ENCODE measurements around the gene PBX3. TPM values are rescaled to one million over a fixed set of nuclear protein-coding genes. Genes with fewer than 3 reads are reported as not detected.

PBX3 gene
- polyA plus RNA-seq, 1 experiment = 37.6 TPM

DNA sequence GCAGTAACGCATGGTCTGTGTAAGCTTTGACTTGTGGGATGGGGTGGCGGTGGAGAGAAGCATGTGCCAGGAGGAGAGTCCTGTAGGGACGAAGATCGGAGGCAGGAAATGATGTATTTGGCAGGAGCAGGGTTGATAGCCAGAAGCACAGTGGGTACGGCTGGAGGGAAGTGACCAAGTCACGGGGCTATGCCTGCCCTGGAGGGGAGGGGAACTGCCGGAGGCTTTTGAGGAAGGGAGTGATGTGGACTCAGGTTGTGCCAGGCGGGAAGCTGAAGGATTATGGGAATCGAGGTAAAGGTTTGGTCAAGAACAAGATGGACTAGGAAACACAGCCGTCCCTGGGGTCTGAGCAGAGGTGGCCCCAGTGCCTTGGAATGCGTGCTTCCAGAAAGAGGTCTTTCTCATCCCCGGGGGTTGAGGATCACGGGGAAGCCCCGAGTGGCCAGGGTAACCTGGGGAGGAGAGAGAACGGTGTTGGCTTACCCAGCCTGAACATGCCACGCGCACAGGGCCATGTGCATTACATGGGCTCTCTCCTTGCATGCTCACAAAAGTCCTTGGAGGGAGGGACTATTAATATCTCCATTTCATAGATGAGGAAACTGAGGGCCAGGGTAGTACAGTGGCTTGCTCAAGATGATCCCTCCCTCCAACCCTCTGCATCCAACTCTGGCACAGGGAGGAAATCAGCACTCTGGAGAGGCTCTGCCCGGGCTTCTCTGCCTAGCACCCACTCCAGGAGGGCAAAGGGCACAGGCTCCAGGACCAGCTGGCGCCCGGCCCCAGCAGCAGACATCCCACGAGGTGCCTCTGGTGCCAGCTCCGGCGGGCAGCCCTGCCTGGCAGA is 253.8 kb downstream of the PBX3 start:
- POLR2A ChIA-PET = no interaction called here
- Histone ChIP-seq H3K4me3 (ENCODE audit: low read depth, low read length) (no peak overlapping the region), H3K27me3 (ENCODE audit: control insufficient read depth, insufficient read depth, low read length) (peaks cover 2% of the 10 kb centered on the region), H3K9me3 (ENCODE audit: control insufficient read depth, insufficient read depth, low read length) (no peaks in the 10 kb centered on the region), H3K27ac (ENCODE audit: low read depth, low read length) (no peak overlapping the region)
- CTCF ChIA-PET = no interaction called here
- TF ChIP-seq, protein P1, sequence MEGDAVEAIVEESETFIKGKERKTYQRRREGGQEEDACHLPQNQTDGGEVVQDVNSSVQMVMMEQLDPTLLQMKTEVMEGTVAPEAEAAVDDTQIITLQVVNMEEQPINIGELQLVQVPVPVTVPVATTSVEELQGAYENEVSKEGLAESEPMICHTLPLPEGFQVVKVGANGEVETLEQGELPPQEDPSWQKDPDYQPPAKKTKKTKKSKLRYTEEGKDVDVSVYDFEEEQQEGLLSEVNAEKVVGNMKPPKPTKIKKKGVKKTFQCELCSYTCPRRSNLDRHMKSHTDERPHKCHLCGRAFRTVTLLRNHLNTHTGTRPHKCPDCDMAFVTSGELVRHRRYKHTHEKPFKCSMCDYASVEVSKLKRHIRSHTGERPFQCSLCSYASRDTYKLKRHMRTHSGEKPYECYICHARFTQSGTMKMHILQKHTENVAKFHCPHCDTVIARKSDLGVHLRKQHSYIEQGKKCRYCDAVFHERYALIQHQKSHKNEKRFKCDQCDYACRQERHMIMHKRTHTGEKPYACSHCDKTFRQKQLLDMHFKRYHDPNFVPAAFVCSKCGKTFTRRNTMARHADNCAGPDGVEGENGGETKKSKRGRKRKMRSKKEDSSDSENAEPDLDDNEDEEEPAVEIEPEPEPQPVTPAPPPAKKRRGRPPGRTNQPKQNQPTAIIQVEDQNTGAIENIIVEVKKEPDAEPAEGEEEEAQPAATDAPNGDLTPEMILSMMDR (IDR thresholded peaks at IDR 0.05; ENCODE audit: low read depth, low read length) = no peak
- DNase-seq (ENCODE audit: low read depth, low spot score) = no peak

DNA sequence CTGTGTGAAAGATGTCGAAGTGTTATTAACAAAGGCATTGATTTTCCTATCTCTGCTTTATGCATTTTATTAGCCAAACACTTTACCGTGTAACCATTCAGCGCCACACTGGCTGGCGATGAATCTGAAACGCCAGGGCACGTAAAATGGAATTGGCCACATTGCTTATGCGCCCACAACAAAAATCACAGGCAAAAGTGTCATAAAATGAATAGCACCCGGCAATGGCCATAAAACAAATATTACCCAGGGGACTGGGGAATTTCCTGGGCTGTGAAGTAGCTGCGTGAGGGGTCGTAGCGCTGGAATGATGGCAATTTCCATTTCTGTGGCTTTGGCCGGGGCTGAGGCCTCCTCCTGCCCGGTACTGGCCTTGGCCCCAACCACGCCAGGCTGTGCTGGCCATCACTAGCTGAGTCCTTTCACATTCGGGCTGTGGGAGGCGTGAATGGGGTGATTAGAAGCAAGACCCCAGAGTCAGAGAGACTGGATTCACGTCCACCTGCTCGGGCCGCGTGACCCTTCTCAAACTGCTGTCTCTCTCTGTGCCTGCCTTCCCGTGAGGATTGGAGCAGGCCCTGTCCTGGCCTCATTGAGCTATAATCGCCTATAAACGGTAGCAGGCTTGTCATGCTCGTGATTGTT is 254.5 kb downstream of the PBX3 start:
- ChIA-PET POLR2A (interaction anchor here (0.6 kb wide), 1 partner anchor 803 kb away, joined by 3 read pairs; the partner anchor contains the start of gene ZBTB43), CTCF (no interaction called here)
- H3K4me3 ChIP-seq (ENCODE audit: low read depth, low read length) = no peak overlapping the region
- H3K27me3 ChIP-seq (ENCODE audit: control insufficient read depth, insufficient read depth, low read length) = no peaks in the 10 kb centered on the region
- H3K9me3 ChIP-seq (ENCODE audit: control insufficient read depth, insufficient read depth, low read length) = 0 out of 2 replicates have a peak, but pooled peaks cover under 1% of the 10 kb centered on the region
- TF ChIP-seq, protein P1 (IDR thresholded peaks at IDR 0.05; ENCODE audit: low read depth, low read length) = no peak
- no peak for DNase-seq (ENCODE audit: low read depth, low spot score)
- H3K27ac ChIP-seq (ENCODE audit: low read depth, low read length) = no peak overlapping the region

DNA sequence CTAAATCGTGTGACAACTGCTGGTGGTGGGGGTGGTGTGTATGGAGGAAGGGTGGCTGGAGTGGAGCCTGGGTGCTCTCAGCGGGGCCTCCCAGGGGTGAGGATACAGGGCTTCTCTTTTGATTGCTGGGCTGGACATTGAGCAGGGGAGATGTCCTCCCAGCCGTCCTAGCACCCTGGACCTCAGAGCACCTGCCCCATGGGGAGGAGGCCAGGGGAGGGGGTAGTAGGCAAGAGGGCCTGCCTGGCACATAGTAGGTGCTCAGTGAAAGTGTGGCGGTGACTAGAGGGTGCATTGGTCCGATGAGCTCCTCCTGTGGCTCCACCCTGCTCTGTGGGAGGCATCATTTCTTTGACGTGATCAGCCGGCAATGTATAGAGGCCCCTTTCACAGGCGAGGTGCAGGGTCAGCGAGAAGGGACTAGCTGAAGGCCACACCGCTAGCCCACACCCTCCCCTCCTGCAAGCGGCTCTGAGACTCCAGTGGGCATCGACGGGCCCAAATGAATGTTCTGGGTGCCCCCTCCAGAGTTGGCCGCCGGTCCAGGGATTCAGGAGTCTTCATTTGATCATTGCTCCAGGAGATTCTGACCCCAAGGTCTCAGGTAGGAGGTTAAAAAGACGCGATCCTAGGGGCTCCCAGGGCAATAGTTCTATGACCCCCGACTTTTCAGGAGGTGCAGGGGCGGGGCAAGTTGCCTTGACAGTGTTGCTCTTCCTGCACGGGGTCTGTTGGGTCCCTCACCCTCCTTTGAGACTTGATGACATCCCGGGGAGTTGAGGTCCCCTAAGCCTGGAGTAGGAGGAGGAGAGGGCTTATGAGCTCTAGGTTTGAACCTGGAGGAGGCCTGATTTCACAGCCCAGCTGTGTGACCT is 255.5 kb downstream of the PBX3 start:
- Histone ChIP-seq H3K27ac (ENCODE audit: low read depth, low read length) (no peak overlapping the region), H3K4me3 (ENCODE audit: low read depth, low read length) (no peak overlapping the region), H3K27me3 (ENCODE audit: control insufficient read depth, insufficient read depth, low read length) (no peaks in the 10 kb centered on the region), H3K9me3 (ENCODE audit: control insufficient read depth, insufficient read depth, low read length) (peaks cover 11% of the 10 kb centered on the region; the same call in 1 of the 2 replicates)
- ChIA-PET POLR2A (interaction anchor here (0.6 kb wide), 1 partner anchor 802 kb away, joined by 3 read pairs; the partner anchor contains the start of gene ZBTB43), CTCF (no interaction called here)
- TF ChIP-seq, protein P1 (IDR thresholded peaks at IDR 0.05; ENCODE audit: low read depth, low read length) = no peak
- DNase-seq (ENCODE audit: low read depth, low spot score) = no peak

DNA sequence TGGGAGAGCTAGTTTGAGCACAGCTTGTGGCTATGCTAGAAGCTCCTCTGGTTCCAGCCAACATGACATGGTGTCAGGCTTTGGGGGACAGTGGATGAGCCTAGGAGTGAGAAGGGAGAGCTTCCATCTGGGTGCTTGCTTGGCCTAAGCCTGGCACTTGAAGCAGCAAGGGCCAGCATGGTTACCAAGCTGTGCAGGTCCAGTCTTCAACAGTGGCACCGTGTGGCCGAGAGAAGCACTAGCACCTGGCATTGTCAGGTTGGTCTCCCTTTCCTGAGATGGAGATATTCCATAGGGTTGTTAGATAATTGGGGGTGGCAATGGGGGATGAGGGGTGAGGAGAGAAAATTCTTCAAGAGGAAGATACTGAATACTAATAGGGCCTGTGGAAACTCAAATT is 261.9 kb downstream of the PBX3 start:
- TF ChIP-seq, protein P1 (IDR thresholded peaks at IDR 0.05; ENCODE audit: low read depth, low read length) = peak; percentile 19; the same call in 1 of the 2 replicates
- Histone ChIP-seq H3K27ac (ENCODE audit: low read depth, low read length) (no peak overlapping the region), H3K4me3 (ENCODE audit: low read depth, low read length) (no peak overlapping the region), H3K27me3 (ENCODE audit: control insufficient read depth, insufficient read depth, low read length) (no peaks in the 10 kb centered on the region), H3K9me3 (ENCODE audit: control insufficient read depth, insufficient read depth, low read length) (peaks cover 23% of the 10 kb centered on the region)
- ChIA-PET CTCF (no interaction called here), POLR2A (no interaction called here)
- DNase-seq (ENCODE audit: low read depth, low spot score) = no peak

All from AG04450 (cell line).